Glomerular visceral epithelial cell (primary cell): ENCODE measurements around the gene PSAT1.

Experiments
- DNase-seq: peaks from one replicate; pipeline ENCODE4 v3.0.0-alpha.2; 2016; ENCODE audit errors: extremely low spot score

PSAT1 gene

DNA sequence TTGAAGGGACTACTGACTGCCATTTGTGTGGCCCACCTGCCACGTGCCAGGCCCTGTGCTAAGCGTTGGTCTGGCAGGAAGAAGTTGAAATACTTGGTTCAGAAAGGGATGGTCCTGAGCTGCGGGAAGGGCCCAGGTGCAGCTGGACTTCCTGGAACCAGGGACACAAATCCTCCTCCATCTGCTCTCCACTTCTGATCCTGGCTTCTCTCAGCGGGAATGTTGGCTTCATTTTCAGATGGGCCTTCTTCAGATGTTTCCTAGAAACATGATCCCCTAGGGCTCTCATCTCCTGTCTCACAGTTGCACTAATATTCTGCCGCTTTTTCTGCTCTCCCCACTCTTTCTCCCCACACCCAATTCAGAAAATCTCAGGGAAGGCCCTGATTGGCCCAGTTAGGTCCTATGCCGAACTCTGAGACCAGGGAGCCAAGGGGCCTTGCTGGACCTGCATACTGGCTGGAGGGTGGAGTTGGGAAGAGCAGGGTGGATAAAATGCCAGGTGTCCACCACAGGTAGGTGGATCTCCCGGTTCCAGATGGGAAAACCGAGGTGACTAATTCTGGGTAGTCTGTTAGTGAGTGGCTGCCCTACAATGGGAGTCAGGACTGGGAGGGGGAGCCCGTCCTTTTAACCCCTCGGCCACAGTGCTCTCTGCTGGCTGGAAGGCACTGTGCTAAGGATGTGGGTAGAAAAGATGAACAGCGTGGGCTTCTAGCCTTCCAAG, 19.4 kb downstream of the PSAT1 start:
- DNase-seq: no peak

DNA sequence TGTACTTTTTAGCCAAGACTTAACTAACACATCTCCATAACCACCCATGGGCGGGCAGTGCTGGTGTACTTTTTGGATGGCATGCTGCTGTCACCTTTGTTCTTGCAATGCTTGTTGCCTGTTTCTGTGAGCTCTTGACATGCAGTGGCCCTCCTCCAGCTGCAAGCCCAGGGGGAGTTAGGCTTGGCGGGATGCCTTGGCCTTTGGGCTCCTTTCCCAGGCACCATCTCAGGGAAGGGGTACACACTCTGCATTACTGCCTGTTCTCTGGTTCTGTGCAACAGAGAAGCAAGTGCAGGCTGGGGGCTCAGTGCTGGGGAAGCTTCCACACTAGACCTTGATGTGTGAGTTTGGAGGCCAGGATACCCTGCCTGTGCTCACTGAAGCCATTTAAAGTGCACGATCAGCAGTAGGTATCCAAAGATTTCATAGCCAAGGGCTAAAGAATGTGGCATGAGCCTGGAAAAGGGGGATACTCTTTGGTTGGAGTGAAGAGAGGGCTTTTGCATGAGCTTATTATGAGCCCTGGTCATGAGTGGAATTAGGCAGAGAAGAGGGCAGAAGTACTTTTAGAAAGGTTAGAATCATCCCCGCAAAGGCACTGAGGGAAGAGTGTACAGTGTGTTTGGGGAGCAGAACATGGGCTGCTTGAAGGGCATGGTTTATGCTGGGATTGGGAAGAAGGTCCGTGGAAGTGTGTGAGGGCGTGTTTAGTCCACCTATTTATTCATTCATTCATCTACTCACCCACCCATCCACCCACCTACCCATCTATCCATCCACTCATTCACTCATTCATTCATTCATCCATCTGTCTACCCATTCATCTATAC, 22.5 kb downstream of the PSAT1 start:
- DNase-seq: no peak

DNA sequence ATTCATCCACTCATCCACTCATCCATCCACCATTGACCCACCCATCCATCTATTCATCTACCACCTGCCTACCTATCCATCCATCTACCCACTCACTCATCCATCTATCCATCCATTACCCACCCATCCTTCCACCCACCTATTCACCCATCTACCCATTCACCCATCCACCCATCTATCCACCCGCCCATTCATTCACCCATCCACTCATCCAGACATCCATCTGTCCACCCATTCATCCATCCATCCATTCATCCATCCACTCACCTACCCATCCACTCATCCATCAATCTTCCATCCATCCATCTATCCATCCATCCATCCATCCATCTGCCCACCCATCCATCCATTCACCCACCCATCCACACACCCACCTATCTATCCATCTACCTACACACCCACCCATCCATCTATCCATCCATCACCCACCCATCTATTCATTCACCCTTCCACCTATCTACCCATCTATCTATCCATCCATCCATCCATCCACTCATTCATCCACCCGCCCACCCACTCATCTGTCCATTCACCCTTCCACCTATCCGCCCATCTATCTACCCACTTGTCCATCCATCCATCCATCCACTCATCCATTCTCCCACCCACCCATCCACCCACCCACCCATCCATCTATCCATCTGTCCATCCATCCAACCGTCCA, 23.2 kb downstream of the PSAT1 start:
- no peak for DNase-seq

DNA sequence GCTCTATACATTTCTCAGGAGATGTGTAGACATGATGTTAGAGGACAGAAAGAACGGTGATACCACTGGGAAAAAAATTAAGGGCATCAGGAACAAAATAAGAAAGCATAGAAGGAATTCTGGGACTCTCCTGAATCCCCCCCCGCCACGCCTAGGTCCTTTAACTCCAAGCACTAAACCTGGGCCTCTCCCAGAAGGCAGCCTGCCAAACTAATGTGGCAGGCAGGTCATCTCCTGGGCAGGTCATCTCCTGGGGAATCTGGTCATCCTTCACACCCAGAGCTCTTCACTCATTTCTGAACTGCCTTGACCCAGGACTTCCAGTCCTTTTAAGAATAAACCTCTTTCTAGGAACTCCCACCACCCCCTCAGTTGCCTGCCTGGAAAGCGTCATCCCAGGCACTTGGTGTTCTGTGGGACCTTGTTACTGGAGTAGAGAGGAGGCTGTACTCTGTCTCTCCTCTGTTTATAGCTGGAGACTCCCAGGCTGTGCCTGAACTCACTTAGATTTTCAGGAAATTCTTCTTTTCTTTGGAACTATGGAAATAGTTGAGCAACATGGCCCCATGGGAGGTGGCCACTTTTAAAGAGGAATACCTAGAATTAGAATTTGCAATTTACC, 24.1 kb downstream of the PSAT1 start:
- DNase-seq: no peak

DNA sequence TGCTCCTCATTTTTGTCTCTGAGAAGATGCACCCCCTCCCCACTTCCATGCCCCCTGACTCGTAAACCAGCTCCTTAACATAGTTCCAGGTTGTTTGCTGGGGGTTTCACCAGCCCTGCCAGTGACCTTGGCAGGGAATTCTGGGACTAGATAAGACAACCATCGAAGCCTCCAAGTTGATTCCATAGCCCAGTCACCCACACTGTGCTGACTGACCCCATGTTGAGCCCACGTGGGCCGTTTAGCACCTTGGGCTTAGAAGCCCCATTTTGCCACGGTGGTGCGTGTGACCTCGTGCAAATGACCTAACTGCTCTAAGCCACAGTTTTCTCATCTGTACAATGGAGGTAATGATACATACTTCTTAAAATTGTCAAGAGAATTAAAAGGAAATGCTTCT, 24.6 kb downstream of the PSAT1 start:
- DNase-seq: no peak

DNA sequence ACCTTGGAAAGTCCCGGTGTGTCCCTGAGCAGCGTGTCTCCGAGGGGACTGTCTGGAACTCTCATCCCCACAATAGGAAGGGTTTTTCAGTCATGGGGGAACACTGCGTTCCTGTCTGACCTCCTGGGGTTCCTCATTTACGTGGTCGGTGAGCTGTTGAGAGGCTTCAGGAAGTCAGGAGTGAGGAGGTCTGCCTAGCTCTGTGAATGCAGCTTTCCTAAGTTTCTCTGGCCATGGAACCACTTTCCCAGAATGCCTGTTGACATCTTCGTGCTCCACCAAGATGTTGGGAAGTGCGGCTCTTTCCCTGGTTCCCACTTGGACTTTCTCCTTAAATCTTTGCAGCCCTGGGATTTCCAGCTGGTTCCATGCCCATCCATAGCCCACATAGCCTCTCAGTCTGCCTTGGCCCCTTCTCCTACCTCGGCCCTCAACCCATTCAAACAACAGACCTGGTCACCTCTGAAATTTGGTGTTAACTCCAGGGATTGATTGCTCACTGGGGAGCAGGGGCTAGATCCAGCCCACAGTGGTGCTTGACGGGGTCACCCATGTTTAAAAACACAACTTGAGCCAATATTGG, 27.2 kb downstream of the PSAT1 start:
- no peak for DNase-seq

- DNase-seq: no peak
Measured at GRCh38 chr9:78324682-78325081, 27.8 kb downstream of the PSAT1 start.

DNA sequence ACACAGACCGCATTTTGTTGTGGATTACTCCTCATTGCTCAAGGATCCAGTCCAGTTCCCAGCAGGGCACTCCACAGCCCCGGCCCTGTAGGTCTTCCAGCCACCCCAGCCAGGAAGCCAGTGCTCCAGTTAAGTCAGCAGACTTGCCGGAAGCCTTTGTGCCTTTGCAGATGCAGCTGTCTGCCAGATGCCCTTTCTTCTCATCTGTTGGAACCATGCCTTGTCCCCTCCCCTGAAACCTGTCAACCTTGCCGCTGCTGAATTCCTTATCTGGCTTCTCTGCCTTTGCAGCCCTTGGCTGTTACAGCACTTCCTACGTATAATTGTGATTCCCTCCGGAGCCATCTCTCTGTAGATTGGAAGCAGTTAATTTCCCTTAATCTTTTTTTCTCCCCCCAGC, 28.4 kb downstream of the PSAT1 start:
- DNase-seq: no peak

DNA sequence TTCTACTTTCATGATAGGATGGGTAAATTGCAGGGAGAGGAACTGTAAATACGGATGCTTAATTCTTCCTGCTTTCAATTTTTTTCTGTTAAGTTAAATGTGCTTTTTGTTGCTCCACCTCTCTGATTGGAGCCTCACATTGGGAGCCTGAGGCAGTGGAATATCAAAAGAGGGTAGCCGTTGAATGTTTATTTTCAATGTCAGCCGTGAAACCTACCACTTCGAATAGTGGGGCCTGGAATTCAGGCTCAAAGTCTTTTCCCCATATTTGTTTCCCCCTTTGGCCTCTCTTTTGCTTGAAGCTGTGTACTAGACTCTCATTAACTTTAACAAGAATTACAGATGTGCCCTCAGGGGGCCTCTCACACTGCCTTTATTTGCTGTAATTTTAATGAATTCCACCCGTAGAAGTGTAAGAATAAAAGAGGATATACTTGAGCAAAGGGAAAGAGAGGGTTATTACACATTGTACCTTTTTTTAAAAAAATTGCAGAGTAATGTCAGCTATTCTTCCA, 29.0 kb downstream of the PSAT1 start:
- no peak for DNase-seq

DNA sequence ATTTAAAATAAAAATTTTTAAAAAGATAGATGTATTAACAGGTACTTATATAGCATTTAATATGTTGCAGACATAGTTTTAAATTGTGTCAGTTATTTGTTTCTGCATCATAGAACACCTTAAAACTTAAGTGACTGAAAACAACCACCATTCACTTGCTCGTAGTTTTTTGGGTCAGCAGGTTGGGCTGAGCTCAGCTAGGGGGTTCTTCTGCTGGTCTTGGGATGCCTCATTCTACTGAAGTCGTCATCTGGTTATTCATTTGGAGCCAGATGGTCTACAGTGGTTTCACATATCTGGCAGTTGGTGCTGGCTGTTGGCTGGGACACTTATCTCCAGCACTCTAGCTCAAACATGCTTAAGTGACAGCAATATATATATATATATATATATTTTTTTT, 29.6 kb downstream of the PSAT1 start:
- DNase-seq: no peak

DNA sequence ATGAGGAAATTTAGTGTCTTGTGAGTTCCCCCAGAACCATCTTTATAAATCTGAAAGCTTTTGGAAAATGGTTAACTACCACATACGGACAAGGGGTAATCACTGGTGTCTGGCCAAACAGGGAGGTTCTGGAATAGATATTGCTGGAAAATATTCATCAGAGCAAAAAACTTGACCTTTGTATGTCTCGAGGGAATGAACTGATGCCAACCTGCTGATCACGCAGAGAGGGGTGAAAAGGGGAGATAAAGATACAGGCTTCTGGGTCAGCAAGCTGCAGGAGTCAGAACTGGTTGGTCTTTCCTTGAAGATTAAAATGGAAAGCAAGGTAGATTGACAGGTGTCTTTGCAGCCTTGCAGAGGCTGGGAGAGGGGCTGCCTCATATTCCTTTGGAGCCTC, 35.5 kb downstream of the PSAT1 start:
- DNase-seq: no peak

- DNase-seq: no peak
Measured at GRCh38 chr9:78348848-78349247, 51.9 kb downstream of the PSAT1 start.

DNA sequence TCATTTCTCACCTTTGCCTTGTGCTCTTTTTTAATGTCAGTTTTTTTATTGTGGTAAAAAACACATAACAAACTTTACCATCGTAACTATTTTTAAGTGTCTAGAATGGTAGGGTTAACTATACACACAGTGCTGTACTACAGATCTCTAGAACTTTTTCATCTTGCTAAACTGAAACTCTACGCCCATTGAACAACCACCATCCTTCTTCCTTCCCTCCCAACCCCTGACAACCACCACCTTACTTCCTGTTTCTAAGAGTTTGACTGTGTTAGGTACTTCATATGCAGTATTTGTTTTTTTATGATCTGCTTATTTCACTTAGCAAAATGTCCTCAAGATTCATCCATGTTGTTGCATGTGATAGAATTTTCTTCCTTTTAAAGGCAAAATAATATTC, 54.9 kb downstream of the PSAT1 start:
- no peak for DNase-seq

- no peak for DNase-seq
Measured at GRCh38 chr9:78354324-78354973, 57.5 kb downstream of the PSAT1 start.

DNA sequence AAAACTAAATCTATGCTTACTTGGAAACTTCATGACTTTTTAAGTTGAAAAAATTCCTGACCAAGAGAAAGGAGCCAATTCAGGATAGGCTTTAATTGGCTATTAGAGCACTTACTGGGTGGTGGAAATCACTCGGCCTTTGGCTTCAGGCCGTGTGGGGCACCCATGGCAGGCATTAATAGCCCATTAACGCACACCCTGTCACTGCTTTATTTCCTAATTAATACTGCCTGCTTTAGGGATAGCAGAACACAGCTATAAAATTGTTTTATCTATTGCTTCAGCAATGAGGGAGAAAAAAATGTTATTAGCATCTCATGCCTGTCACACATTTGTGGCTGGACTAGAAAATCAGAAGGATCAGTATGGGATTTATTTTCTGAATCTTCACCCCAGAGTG, 58.1 kb downstream of the PSAT1 start:
- no peak for DNase-seq

DNA sequence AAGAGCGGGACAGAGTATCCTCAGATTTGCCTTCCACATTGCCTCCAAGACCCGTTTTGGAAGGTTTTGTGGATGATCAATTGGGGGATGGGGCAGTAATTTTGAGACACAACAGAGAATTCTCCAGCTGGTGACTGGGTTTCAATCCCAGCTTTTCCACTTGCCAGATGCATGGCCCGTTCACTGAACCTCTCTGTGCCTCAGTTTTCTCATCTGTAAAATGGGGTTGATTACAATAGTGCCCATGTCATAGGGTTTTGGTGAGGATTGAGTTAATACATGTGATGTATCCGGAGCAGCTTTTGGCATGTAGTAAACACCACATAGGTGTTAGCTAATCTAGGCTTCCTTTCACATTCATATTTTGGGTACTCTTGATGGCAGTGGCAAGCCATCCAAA, 59.7 kb downstream of the PSAT1 start:
- DNase-seq: no peak

DNA sequence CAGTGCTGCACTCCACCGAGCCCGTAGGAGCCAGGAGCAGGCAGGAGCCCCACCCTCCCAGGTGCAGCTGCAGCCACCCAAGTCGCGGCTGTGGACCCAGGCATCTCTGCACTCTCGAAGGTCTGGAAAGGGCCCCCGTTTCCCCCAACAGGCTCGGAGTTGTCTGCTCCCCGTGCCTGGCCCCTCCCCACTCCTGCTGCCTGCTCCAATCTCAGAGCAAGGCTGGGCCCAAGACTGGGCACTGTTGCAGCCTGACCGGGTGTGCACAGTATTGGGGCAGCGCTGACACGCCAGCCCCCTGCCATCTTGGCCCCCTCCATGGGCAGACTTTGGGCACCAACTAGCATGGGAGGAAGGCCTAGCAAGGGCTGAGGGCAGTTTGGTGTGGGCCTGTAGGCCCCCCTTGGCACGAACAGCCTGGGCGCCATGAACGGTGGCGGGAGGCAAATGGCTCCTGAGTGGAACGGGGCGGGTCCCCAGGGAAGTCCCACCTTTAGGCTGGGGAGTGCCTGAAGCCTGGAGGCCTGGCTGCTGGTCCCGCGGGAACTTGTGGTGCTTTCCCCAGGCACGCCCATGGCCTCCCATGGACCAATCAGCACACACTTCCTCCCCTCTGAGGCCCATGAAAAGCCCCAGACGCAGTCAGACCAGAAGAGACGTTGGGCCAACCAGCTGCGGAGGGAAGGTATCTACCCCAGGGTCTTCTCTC, 60.4 kb downstream of the PSAT1 start:
- no peak for DNase-seq

GRCh38 chr9:78358329-78359051, 61.6 kb downstream of the PSAT1 start:
- no peak for DNase-seq

GRCh38 chr9:78363221-78363620, 66.3 kb downstream of the PSAT1 start:
- DNase-seq: no peak
